ENCODE measurements around the gene UNC13C. TPM values are rescaled to one million over a fixed set of nuclear protein-coding genes. Genes with fewer than 3 reads are reported as not detected.
"Not testable (repeated sequence)": the region's sequence is repeated elsewhere in the genome, so short reads cannot be mapped to it uniquely, and the experiment has no call there.

The UNC13C gene
- total and polyA plus RNA-seq, 2 donors (not counting 3 experiments of a cell fraction or from before 2014, with no cell fraction given): not detected

GRCh38 chr15:54428596-54428995 lies 450.4 kb downstream of the UNC13C start:
- Histone ChIP-seq H4K20me1 (replicated peaks; ENCODE audit: control insufficient read depth, extremely low read depth, insufficient read depth, low read length) (no peaks in the 10 kb centered on the region), H3K9me1 (replicated peaks; ENCODE audit: control insufficient read depth, extremely low read depth, insufficient read depth, low read length) (no peaks in the 10 kb centered on the region), H3K79me2 (ENCODE audit: control insufficient read depth, insufficient read depth, low read length) (no peaks in the 10 kb centered on the region), H3K27me3 (ENCODE audit: control insufficient read depth in 2 of 2, insufficient read depth in 2 of 2, low read length in 2 of 2) (no peaks in the 10 kb centered on the region), H3K4me3 (replicated peaks in 1 of 3; ENCODE audit: insufficient read depth in 1 of 3, low read depth in 1 of 3, low read length in 3 of 3) (no peak overlapping the region), H3K4me1 (ENCODE audit: control insufficient read depth, extremely low read depth, insufficient read depth, low read length) (no peaks in the 10 kb centered on the region), H3K36me3 (ENCODE audit: control insufficient read depth in 2 of 2, extremely low read depth in 1 of 2, insufficient read depth in 2 of 2, low read length in 2 of 2) (no peaks in the 10 kb centered on the region), H2AFZ (ENCODE audit: low read depth, low read length) (no peak overlapping the region), H3K9ac (replicated peaks; ENCODE audit: extremely low read depth, insufficient read depth, low read length) (no peak overlapping the region), H3K9me3 (replicated peaks; ENCODE audit: control insufficient read depth, insufficient read depth, low read length) (no peaks in the 10 kb centered on the region), H3K27ac (ENCODE audit: insufficient read depth, low read depth, low read length) (no peak overlapping the region), H3K4me2 (ENCODE audit: insufficient read depth, low read length) (no peak overlapping the region)
- dilution Hi-C loops (cut with MboI; ENCODE audit: extremely low pct_ligation_motif_present, low sequenced_read_pairs): no loop called here
- FAIRE-seq: no peak
- no peak for TF ChIP-seq FOS (IDR thresholded peaks at IDR 0.05; ENCODE audit: borderline replicate concordance, insufficient read depth, low read length)
- no peak for TF ChIP-seq MYC (IDR thresholded peaks at IDR 0.05; ENCODE audit: low read depth, low read length)
- no peak for TF ChIP-seq JUN (IDR thresholded peaks at IDR 0.05; ENCODE audit: borderline replicate concordance, insufficient read depth, insufficient read length, low read depth)
- no peak for TF ChIP-seq POLR2AphosphoS5 (IDR thresholded peaks at IDR 0.05; ENCODE audit: insufficient read depth, low read depth, low read length)
- no peak for TF ChIP-seq EZH2 (IDR thresholded peaks at IDR 0.05; ENCODE audit: borderline replicate concordance, low read depth, low read length, severe bottlenecking)
- no peak for TF ChIP-seq POLR2A (IDR thresholded peaks at IDR 0.05; ENCODE audit: low read depth, low read length)
- TF ChIP-seq CTCF (IDR thresholded peaks at IDR 0.05; ENCODE audit: extremely low read depth in 1 of 2, insufficient read depth in 1 of 2, low read depth in 1 of 2, low read length in 2 of 2): no peak
- intact Hi-C loops (cut with micrococcal nuclease): no loop called here
- no peak for DNase-seq (ENCODE audit: low read depth, low spot score)
- POLR2A ChIA-PET: no interaction called here
- no TSS peak for BruUV-seq (replicated peaks)
- CTCF ChIA-PET: no interaction called here

- H3K36me3 ChIP-seq (ENCODE audit: control insufficient read depth in 2 of 2, extremely low read depth in 1 of 2, insufficient read depth in 2 of 2, low read length in 2 of 2); H3K4me2 ChIP-seq (ENCODE audit: insufficient read depth, low read length); H3K9me1 ChIP-seq (replicated peaks; ENCODE audit: control insufficient read depth, extremely low read depth, insufficient read depth, low read length); H3K9ac ChIP-seq (replicated peaks; ENCODE audit: extremely low read depth, insufficient read depth, low read length); POLR2A ChIA-PET; H3K9me3 ChIP-seq (replicated peaks; ENCODE audit: control insufficient read depth, insufficient read depth, low read length); dilution Hi-C loops (cut with MboI; ENCODE audit: extremely low pct_ligation_motif_present, low sequenced_read_pairs); H2AFZ ChIP-seq (ENCODE audit: low read depth, low read length); DNase-seq (ENCODE audit: low read depth, low spot score); CTCF ChIA-PET; intact Hi-C loops (cut with micrococcal nuclease); BruUV-seq (replicated peaks); H3K4me1 ChIP-seq (ENCODE audit: control insufficient read depth, extremely low read depth, insufficient read depth, low read length); H3K79me2 ChIP-seq (ENCODE audit: control insufficient read depth, insufficient read depth, low read length); H3K27me3 ChIP-seq (ENCODE audit: control insufficient read depth in 2 of 2, insufficient read depth in 2 of 2, low read length in 2 of 2); FAIRE-seq; H4K20me1 ChIP-seq (replicated peaks; ENCODE audit: control insufficient read depth, extremely low read depth, insufficient read depth, low read length); H3K4me3 ChIP-seq (replicated peaks in 1 of 3; ENCODE audit: insufficient read depth in 1 of 3, low read depth in 1 of 3, low read length in 3 of 3); H3K27ac ChIP-seq (ENCODE audit: insufficient read depth, low read depth, low read length): not testable (repeated sequence)
These were observed 472.0 kb downstream of the UNC13C start for GRCh38 chr15:54450288-54450687.

All from endothelial cell of umbilical vein (primary cell).